Osteocyte (in vitro differentiated cells): ENCODE results near the gene TMEM147. TPM values are rescaled to one million over a fixed set of nuclear protein-coding genes. Genes with fewer than 3 reads are reported as not detected.

ENCODE experiments used
- DNase-seq: peaks from one replicate; pipeline ENCODE4 v3.0.0; 2021; ENCODE audit warnings: mixed read lengths; ENCODE audit not compliant: unreplicated experiment; ENCODE audit errors: extremely low spot score
- H3K27ac Mint-ChIP-seq: one replicate; pipeline ENCODE4 v1.8.0; 2021; ENCODE audit warnings: mild to moderate bottlenecking, mixed read lengths; ENCODE audit not compliant: unreplicated experiment
- H3K27me3 Mint-ChIP-seq: one replicate; pipeline ENCODE4 v1.8.0; 2021; ENCODE audit warnings: mixed read lengths; ENCODE audit not compliant: unreplicated experiment
- H3K36me3 Mint-ChIP-seq: one replicate; pipeline ENCODE4 v1.8.0; 2021; ENCODE audit warnings: mixed read lengths; ENCODE audit not compliant: unreplicated experiment
- H3K4me1 Mint-ChIP-seq: one replicate; pipeline ENCODE4 v1.8.0; 2021; ENCODE audit warnings: mixed read lengths; ENCODE audit not compliant: unreplicated experiment
- H3K4me3 Mint-ChIP-seq: one replicate; pipeline ENCODE4 v1.8.0; 2021; ENCODE audit warnings: mild to moderate bottlenecking, moderate library complexity, mixed read lengths; ENCODE audit not compliant: unreplicated experiment
- H3K9me3 Mint-ChIP-seq: one replicate; pipeline ENCODE4 v1.8.0; 2021; ENCODE audit warnings: mixed read lengths; ENCODE audit not compliant: unreplicated experiment
- CTCF ChIP-seq: fragments of 200-600 bp; sonication (generic); IDR thresholded peaks from 2 replicates; pipeline ENCODE4 v1.5.0; 2021; ENCODE audit warnings: antibody characterized with exemption, mild to moderate bottlenecking, moderate library complexity
- long read RNA-seq: library from polyadenylated mRNA; unstranded; transcript quantifications from one replicate; pipeline ENCODE4 v2.0.0, GENCODE V29; 2021
- total RNA-seq: library from RNA; stranded (reverse); gene quantifications from 2 replicates; pipeline ENCODE4 v1.2.1, GENCODE V29; 2021

The TMEM147 gene, protein sequence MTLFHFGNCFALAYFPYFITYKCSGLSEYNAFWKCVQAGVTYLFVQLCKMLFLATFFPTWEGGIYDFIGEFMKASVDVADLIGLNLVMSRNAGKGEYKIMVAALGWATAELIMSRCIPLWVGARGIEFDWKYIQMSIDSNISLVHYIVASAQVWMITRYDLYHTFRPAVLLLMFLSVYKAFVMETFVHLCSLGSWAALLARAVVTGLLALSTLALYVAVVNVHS
- 110 and 111 TPM in 2 replicates for total RNA-seq
- long read RNA-seq, transcript TMEM147-201 (7 exons, 899 nt): major isoform, 27 of 31 reads
- long read RNA-seq, partial matches to known transcripts: 0 of 31 reads
- long read RNA-seq, other reads (novel, unspliced or antisense): 1 of 31 reads

DNA sequence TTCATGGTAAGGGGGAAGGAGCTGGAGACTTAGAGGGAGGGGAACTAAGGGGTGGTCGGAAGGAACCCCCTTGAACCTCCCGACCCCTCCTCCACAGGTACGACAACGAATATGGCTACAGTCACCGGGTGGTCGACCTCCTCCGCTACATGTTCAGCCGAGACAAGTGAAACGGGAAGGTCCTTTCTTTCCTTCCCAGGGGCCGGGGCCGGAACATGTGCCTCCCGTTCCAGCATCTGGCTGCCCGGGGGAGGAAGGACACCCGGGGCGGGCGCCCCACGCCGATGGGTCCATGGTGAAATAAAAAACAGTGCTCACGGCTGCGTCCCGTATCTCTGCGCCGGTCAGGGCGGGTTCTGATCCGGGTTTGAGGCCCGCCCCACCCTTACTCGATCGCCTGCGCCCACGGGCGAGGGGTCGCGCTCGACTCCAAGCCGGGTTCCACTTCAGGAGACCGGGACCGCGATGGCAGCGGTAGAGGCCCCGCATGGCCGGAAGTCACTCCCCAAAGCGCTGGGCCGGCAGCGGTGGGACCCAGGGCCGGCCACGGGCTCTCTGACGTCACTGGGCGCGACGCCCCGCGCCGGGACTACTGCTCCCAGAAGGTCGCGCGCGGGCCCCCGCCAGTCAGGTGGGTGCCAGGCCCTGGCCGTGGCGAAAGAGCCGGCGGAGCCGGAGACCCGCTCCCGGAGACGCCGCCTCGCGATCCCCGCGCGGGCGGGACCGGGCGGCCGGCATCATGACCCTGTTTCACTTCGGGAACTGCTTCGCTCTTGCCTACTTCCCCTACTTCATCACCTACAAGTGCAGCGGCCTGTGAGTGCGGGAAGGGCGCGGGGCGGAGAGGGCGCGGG is at the start of gene TMEM147:
TSS of gene TMEM147 (plus strand) at position 626 of the 854 bp plus-strand sequence. CDS start at position 740, 114 bp downstream.
- Mint-ChIP-seq H3K4me1 (peaks cover 23% of the 10 kb centered on the region), H3K27me3 (no peaks in the 10 kb centered on the region), H3K27ac (peak within 1 kb of the TSS; percentile 87), H3K36me3 (no peaks in the 10 kb centered on the region), H3K9me3 (no peaks in the 10 kb centered on the region), H3K4me3 (peak within 1 kb of the TSS; percentile 88)
- peak; percentile 95 for DNase-seq
- TF ChIP-seq CTCF: no peak

DNA sequence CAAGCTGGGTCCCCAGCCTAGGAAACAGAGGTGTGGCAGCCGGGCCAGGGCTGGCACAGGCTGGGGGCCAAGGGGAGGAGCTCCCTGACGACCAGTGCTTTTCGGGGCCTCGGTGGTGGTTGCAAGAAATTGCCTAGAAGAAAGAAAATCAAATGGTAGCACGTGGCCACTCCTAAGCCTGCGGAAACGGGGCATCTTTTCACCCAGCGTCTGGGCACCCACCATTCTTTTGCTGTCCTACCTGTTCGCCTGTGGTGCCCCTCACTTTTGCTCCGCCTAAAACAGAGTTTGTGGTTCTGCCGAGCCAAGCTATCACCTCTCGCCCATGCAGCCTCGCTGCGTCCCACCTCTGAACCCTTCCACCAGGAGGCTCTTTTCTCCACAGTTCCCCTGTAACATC is 48.0 kb upstream of the TMEM147 start:
- no peak overlapping the region for H3K27ac Mint-ChIP-seq

DNA sequence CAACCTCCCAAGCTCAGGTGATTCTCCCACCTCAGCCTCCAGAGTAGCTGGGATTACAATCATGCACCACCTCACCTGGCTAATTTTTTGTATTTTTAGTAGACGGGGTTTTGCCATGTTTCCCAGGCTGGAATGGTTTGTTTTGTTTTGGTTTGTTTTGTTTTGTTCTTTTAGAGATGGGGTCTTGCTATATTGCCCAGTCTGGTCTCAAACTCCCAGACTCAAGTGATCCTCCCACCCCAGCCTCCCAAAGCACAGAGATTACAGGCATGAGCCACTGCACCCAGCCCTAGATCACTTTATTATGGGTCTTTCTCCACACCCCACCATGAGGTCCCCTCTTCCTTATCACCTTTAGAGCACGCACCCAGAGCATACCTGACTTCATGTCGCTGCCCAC is 47.2 kb upstream of the TMEM147 start:
- peaks cover 11% of the 10 kb centered on the region for H3K27me3 Mint-ChIP-seq
- H3K27ac Mint-ChIP-seq: no peak overlapping the region
- no peak for TF ChIP-seq CTCF
- DNase-seq: no peak
- no peak overlapping the region for H3K4me3 Mint-ChIP-seq
- H3K36me3 Mint-ChIP-seq: no peaks in the 10 kb centered on the region
- H3K9me3 Mint-ChIP-seq: no peaks in the 10 kb centered on the region
- no peaks in the 10 kb centered on the region for H3K4me1 Mint-ChIP-seq

More for the DNA sequence above, 48.0 kb upstream of the TMEM147 start:
- peaks cover 12% of the 10 kb centered on the region for H3K27me3 Mint-ChIP-seq
- H3K9me3 Mint-ChIP-seq: no peaks in the 10 kb centered on the region
- DNase-seq: no peak
- no peak for TF ChIP-seq CTCF
- no peaks in the 10 kb centered on the region for H3K4me1 Mint-ChIP-seq
- H3K36me3 Mint-ChIP-seq: no peaks in the 10 kb centered on the region
- H3K4me3 Mint-ChIP-seq: no peak overlapping the region

- Mint-ChIP-seq H3K27me3 (peaks cover 10% of the 10 kb centered on the region), H3K4me1 (no peaks in the 10 kb centered on the region), H3K27ac (no peak overlapping the region), H3K9me3 (no peaks in the 10 kb centered on the region), H3K36me3 (no peaks in the 10 kb centered on the region), H3K4me3 (no peak overlapping the region)
- TF ChIP-seq CTCF: no peak
- no peak for DNase-seq
Measured at GRCh38 chr19:35498984-35499527, 46.4 kb upstream of the TMEM147 start.

DNA sequence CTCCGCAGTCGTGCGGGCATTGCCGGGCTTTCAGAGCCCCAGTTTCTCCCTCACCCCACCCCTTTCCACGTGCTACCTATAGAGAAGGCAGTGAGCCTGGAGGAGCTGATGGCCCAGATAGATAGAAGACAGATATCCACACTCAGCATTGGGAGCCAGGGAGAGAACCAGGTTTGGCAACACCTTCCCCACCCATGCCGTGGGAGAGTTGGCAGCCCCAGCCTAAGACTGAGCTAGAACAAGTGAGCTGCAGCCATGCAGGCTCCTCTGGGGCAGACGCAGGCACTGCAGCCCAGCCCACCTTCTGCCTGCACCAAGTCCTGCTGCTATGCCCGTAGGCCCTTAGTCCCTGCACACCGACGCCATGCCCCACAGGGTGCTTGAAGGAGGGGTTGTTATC is 44.8 kb upstream of the TMEM147 start:
- no peaks in the 10 kb centered on the region for H3K9me3 Mint-ChIP-seq
- no peak overlapping the region for H3K27ac Mint-ChIP-seq
- H3K36me3 Mint-ChIP-seq: no peaks in the 10 kb centered on the region
- peaks cover 22% of the 10 kb centered on the region for H3K27me3 Mint-ChIP-seq
- H3K4me1 Mint-ChIP-seq: no peaks in the 10 kb centered on the region
- TF ChIP-seq CTCF: no peak
- no peak for DNase-seq
- H3K4me3 Mint-ChIP-seq: no peak overlapping the region
